AG10803 (cell line): Measurements from ENCODE around the gene AMIGO1.

Source experiments
- DNase-seq: peaks from one replicate; pipeline ENCODE4 v3.0.0; 2010; ENCODE audit warnings: low read depth
- H3K4me3 ChIP-seq: 2 replicates; pipeline ENCODE4 v1.5.1; 2011; ENCODE audit warnings: mild to moderate bottlenecking, low read length, control low read depth
- TF ChIP-seq, protein P1 (sequence below): conservative IDR thresholded peaks from 2 replicates; pipeline ENCODE4 v1.5.1; 2011; ENCODE audit warnings: mild to moderate bottlenecking, low read length, control low read depth, inconsistent platforms

AMIGO1 gene, protein sequence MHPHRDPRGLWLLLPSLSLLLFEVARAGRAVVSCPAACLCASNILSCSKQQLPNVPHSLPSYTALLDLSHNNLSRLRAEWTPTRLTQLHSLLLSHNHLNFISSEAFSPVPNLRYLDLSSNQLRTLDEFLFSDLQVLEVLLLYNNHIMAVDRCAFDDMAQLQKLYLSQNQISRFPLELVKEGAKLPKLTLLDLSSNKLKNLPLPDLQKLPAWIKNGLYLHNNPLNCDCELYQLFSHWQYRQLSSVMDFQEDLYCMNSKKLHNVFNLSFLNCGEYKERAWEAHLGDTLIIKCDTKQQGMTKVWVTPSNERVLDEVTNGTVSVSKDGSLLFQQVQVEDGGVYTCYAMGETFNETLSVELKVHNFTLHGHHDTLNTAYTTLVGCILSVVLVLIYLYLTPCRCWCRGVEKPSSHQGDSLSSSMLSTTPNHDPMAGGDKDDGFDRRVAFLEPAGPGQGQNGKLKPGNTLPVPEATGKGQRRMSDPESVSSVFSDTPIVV

DNA sequence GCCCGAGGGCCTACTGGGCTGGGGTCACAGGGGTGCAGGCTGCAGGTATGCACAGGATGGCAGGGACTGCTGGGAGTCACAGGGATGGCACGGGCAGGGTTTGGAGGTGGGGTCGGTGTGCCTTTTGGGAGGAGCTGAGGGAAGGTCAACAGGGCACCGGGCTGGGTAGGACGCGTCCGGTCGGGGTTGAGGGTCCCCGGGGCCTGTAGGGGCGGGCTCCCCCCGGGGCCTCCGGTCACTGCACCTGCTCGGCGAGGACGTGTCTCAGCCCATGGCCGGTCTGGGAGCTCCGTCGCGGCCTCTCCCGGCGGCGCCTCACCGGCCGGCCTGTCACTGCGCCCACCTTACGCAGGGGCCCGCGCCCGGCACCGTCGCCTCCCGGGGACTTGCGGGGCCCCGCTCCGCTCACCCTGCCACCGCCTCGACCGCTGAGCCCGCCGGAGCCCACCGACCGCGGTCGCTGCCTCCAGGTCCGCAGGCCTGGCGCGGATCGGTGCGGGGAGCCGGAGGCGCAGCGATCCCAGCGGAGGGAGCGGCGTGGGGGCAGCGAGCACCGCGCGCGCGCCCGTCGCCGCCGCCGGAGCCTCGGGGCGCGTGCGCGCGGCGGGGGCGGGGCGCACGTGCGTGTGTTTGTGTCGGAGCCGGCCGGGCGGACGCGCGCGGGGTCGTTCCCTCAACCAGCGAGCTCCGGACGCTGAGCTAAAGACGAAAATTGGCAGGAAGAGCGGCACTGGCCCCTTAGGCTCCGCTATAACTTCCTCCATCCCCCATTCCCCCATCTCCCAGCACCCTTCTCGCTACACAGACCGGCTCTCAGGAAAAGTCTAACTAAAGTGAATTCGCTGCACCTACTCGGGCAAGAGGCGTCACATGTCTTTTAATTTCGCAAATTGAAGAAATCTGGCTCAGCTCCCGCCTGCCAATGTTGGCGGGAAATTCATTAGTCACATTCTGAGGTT is at the start of gene AMIGO1:
Gene AMIGO1, minus strand, starts transcription at position 552 of the 959 bp plus-strand sequence. CDS start 815 bp downstream, outside the sequence.
- TF ChIP-seq, protein P1, sequence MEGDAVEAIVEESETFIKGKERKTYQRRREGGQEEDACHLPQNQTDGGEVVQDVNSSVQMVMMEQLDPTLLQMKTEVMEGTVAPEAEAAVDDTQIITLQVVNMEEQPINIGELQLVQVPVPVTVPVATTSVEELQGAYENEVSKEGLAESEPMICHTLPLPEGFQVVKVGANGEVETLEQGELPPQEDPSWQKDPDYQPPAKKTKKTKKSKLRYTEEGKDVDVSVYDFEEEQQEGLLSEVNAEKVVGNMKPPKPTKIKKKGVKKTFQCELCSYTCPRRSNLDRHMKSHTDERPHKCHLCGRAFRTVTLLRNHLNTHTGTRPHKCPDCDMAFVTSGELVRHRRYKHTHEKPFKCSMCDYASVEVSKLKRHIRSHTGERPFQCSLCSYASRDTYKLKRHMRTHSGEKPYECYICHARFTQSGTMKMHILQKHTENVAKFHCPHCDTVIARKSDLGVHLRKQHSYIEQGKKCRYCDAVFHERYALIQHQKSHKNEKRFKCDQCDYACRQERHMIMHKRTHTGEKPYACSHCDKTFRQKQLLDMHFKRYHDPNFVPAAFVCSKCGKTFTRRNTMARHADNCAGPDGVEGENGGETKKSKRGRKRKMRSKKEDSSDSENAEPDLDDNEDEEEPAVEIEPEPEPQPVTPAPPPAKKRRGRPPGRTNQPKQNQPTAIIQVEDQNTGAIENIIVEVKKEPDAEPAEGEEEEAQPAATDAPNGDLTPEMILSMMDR: no peak

DNA sequence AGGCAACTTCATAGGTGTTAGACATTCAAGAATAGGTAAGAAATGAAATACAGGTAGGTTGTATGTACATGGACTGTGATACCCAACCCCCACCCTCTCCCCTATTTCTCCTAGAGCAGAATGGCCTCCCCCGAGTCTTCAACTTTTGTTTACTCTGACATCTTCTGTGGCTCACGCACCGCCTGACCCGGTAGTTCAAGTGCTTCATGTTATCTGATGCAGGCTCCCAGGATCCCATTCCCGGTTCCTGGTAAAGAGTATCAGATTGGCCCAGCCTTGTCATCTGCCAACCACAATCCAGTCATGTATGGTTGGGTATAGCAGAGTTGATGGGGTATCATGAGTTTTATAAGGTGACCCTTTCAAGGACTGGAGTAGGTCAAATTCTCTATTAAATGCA is 48.0 kb upstream of the AMIGO1 start:
- no peak overlapping the region for H3K4me3 ChIP-seq
- TF ChIP-seq, protein P1: no peak
- DNase-seq: no peak

More for the DNA sequence above, at the start of gene AMIGO1:
- DNase-seq: peak; percentile 27
- H3K4me3 ChIP-seq: peak within 1 kb of the TSS; percentile 71

DNA sequence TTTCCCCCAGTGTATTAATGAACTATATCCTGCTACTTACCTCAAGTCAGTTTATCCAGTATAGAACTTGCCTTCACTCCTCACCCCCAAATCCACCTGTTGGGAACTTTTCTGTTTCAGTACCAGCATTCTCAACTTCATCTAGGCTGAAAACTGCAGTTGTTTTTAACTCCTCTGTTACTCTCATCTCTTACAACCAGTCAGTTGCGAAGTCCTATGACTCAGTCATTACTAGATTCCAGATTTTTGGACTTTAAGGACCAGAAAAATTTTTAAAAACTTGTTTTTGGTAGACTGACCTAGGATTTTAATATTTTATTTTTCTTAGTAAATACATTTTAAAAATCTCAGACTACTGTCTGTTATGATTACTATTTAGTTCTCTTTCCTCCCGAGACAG is 47.0 kb upstream of the AMIGO1 start:
- peak; percentile 18 for DNase-seq
- TF ChIP-seq, protein P1: no peak
- H3K4me3 ChIP-seq: no peak overlapping the region

DNA sequence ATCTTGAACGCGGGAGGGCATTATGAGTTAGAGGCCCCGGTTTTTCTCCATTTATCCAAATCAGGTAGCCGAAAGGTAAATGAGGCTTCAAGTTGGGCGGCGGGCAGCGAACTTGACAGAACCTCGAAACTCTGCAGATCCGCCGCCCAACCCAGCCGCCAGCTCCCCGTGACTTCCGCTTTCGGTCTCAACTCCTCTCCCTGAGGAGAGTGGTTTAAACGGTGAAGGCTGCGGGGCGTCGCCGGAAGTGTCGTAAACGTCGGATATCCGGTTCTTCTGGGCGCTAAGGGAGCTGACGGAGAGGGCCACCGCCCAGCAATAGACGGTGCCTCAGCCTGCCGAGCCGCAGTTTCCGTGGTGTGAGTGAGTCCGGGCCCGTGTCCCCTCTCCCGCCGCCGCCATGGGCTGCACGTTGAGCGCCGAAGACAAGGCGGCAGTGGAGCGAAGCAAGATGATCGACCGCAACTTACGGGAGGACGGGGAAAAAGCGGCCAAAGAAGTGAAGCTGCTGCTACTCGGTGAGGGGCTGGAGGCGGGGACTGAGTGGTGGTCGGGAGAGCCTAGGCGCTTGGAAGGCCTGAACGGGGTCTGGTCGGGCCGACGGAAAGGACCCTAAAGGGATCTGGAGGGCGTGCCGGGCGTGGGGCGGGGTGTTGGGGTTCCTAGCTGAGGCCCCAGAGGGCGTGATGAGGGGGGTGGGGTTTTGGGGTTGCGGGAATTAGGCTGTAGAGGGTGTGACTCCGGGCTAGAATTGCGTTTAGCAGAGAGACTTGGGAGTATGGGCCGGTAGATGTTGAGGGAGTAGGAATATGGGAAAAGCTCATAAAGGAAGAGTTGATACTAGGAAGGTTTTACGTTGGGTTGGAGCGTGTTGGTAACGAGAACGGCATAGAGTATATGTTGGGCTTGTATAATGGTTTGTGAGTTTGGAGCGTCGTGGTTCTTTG is 39.1 kb upstream of the AMIGO1 start, which contains the start of gene GNAI3:
Gene GNAI3, plus strand, starts transcription at position 295 of the 947 bp plus-strand sequence. Its CDS starts 106 bp downstream, at position 401.
- peak; percentile 95 for DNase-seq
- TF ChIP-seq, protein P1: no peak

DNA sequence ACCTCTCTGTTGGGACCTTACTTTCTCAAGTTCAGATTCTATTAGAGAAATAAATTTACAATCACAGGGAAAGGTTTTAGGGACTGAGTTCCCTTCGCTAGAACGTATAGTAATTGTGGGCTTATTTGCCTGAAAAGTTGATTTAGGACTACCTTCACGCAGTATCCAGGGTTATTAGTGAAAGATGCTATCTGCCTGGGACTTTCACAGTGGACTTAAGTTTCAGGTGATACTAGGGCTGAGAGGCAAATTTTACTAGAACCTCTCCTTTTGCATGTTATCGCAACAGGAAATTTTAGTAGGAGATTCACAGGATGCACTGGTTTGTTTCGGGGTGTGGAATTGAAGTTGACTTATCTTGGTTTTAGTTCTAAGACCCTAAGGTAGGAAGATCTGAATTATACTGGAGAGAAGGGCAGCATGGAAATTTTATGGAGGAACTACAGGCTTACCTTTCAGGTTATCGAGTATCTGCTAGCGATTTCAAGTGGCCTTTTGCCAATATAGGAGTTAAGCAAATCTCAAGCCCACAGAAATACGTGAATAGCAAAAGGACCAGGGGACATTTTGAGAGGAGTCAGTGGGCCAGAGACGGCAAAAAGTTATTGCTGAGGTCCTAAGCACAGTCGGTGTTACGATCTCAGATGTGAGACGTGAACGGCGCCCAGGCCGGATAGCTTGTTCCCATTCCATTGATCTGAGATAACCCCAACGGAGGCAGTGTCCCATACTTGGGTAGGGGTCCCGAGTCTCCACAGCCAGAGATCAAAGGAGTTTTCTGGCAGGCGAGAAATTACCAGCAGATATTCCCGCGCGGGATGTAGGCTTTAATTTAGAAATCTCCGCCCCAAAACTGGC is 38.2 kb upstream of the AMIGO1 start:
- peak overlapping the region; percentile 98 for H3K4me3 ChIP-seq
- DNase-seq: no peak
- TF ChIP-seq, protein P1: no peak

More for the DNA sequence above, 39.1 kb upstream of the AMIGO1 start, which contains the start of gene GNAI3:
- H3K4me3 ChIP-seq: peak within 1 kb of the TSS; percentile 98
